Adrenal gland (tissue), 12 donors: Measurements from ENCODE around the gene CEL. TPM values are rescaled to one million over a fixed set of nuclear protein-coding genes. Genes with fewer than 3 reads are reported as not detected.

Source experiments
- DNase-seq, 7 donors: peaks; one replicate each; pipeline ENCODE4 v3.0.0-alpha.2; 2019 to 2020
- H3K27ac ChIP-seq, 5 donors: fragments of 200-600 bp; sonication (generic) in 4 of 5; 1 replicate in 3 of 5; 2 replicates in 2 of 5; pipeline versions ENCODE4 v1.5.1 to v1.8.0; 2016 to 2020; ENCODE audit warnings: mild to moderate bottlenecking in 1 of 5
- H3K27me3 ChIP-seq: fragments of 200-600 bp; 2 replicates; pipeline ENCODE4 v1.8.0; 2021
- H3K36me3 ChIP-seq, 2 donors: fragments of 200-600 bp; replicated peaks in 1 of 2; 1 replicate in 1 of 2; 2 replicates in 1 of 2; pipeline versions ENCODE4 v1.5.1 to v1.8.0; 2018 to 2022
- H3K4me1 ChIP-seq, 2 donors: fragments of 200-600 bp; replicated peaks in 1 of 2; 1 replicate in 1 of 2; 2 replicates in 1 of 2; pipeline versions ENCODE4 v1.5.1 to v1.8.0; 2018 to 2021
- H3K4me3 ChIP-seq, 4 donors: fragments of 200-600 bp; sonication (generic) in 3 of 4; one replicate each; pipeline ENCODE4 v1.5.1; 2016 to 2018
- H3K9me3 ChIP-seq, 3 donors: fragments of 200-600 bp; sonication (generic) in 1 of 3; replicated peaks in 1 of 3; 1 replicate in 2 of 3; 2 replicates in 1 of 3; pipeline versions ENCODE4 v1.5.1 to v1.8.0; 2016 to 2021
- POLR2A ChIP-seq, 2 donors: fragments of 450-650 bp; IDR thresholded peaks; one replicate each; pipeline ENCODE4 v1.6.1; 2017; ENCODE audit warnings: antibody characterized with exemption in 2 of 2, mild to moderate bottlenecking in 2 of 2, moderate library complexity in 1 of 2
- WGBS, 4 donors: extraction: QIAGEN DNeasy Blood & Tissue Kit in 2 of 4; methylation state at CpG; one replicate each; pipeline versions ENCODE4 v1.1.5 to v1.1.7; 2013 to 2017; 5-methylcytosine and 5-hydroxymethylcytosine counted together
- intact Hi-C, 2 donors: fragments of 100-400 bp; cut with DNase I; formaldehyde crosslinking; loops; one replicate each; pipeline versions ENCODE4 v1.14.1 to v1.15.0; 2022 to 2023
- polyA plus RNA-seq, 3 donors: library from polyadenylated mRNA; stranded (reverse); fragments of 200-250 nt in 2 of 3; fragments of 350-450 nt in 1 of 3; fragmentation: Illumina TruSeq in 1 of 3; extraction: RNeasy Lipid Tissue Mini Kit (QIAGEN cat#74804) in 1 of 3; gene quantifications; one replicate each; pipeline ENCODE4 v1.2.3, GENCODE V29; 2013 to 2014
- total RNA-seq, 9 donors: library from RNA; depleted of rRNA in 4 of 9; stranded (reverse); fragments of >200 nt in 4 of 9; fragments of 120-200 nt in 1 of 9; fragmentation: NEBNext Ultra II Directional in 1 of 9; extraction: Animal tissue kit (Norgen Biotek cat#: 25700) in 1 of 9; gene quantifications; one replicate each; pipeline versions ENCODE4 v1.1.0 to v1.2.4, GENCODE V29; 2013 to 2023
- TF ChIP-seq, protein P1 (sequence below), 6 experiments: fragments of 450-650 bp in 4 of 6; fragments of 200-600 bp in 2 of 6; sonication (generic) in 1 of 6; IDR thresholded peaks; 1 replicate in 5 of 6; 2 replicates in 1 of 6; pipeline versions ENCODE4 v1.5.1 to v1.8.0; 2016 to 2021; ENCODE audit warnings: antibody characterized with exemption in 6 of 6, mild to moderate bottlenecking in 2 of 6, moderate library complexity in 1 of 6
- donor health status: healthy with polysubstance abuse.
- donor health status: Bipolar disorder and iron deficiency.
- donor health status: DM: yes; HTN: yes; CAD: no.
- donor health status: DM: no; HTN: no; CAD: no.
- donor health status: DM: no; HTN: no; CAD: no.
- donor health status: DM: yes; HTN: yes; CAD: no.

The CEL gene
- total and polyA plus RNA-seq, 12 donors: 0.27 to 6.1 (median 2.1) TPM; not detected in 1

DNA sequence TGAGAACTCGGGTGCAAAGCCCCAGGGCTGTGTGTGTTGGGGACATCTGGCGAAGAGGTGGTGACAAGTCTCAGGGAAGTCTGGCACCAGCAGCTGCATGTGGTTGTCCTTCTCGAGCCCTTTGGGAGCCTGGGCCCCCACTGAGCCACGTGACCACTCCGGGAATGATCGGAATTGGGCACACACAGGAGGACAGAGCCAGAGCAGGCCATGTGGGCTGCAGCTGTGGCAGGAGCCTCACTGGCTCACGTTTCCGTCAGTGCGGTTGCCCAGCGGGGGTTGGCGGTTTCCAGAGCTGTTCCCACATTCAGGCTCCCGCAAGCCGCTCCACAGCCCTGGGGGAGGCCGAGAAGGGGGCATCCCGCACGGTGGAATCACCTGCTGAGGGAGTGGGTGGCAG, 6.8 kb upstream of the CEL start:
- H3K4me1 ChIP-seq: no peaks in the 10 kb centered on the region
- no peaks in the 10 kb centered on the region for H3K27me3 ChIP-seq
- no peaks in the 10 kb centered on the region for H3K9me3 ChIP-seq
- no peak overlapping the region for H3K27ac ChIP-seq
- no peak for DNase-seq
- WGBS, 4 donors: 82 to 92% (median 88%) methylated on average over 12 to 16 of the region's 16 CpGs
- H3K4me3 ChIP-seq: no peak overlapping the region
- peaks cover 0 to 77% of the 10 kb centered on the region in 2 donors for H3K36me3 ChIP-seq
- no peak for TF ChIP-seq POLR2A (IDR thresholded peaks at IDR 0.05)
- TF ChIP-seq, protein P1, sequence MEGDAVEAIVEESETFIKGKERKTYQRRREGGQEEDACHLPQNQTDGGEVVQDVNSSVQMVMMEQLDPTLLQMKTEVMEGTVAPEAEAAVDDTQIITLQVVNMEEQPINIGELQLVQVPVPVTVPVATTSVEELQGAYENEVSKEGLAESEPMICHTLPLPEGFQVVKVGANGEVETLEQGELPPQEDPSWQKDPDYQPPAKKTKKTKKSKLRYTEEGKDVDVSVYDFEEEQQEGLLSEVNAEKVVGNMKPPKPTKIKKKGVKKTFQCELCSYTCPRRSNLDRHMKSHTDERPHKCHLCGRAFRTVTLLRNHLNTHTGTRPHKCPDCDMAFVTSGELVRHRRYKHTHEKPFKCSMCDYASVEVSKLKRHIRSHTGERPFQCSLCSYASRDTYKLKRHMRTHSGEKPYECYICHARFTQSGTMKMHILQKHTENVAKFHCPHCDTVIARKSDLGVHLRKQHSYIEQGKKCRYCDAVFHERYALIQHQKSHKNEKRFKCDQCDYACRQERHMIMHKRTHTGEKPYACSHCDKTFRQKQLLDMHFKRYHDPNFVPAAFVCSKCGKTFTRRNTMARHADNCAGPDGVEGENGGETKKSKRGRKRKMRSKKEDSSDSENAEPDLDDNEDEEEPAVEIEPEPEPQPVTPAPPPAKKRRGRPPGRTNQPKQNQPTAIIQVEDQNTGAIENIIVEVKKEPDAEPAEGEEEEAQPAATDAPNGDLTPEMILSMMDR (IDR thresholded peaks at IDR 0.05): no peak
- intact Hi-C loops: no loop called here

DNA sequence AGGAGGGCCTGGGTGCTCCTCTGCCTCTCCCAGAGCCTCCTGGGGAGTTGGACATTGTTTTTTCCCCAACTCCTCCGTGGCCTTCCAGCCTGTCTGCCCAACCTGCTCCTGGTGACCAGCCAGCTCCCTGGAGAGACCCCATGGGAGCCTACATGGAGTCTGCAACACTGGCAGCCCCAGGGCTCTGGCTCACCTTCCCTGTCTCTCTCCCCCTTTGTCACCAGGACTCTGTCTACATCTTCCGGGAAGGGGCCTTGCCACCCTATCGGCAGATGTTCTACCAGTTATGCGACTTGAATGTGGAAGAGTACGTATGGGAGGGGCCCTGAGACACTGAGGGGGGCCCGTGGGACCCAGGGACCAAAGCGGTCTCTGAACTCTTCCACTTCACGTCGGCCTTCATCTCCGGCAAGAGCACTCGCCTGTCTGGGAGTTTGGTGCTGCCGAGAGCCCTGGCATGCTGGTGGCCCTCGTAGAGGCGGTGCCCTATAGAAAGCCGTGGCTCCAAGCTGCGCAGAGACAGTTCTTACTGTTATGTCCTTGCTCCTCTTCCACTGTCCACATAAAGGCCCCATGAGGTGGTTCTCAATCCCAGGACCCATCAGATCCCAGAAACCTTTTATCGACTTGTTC, 5.9 kb upstream of the CEL start:
- intact Hi-C loops: no loop called here
- Histone ChIP-seq H3K27ac (no peak overlapping the region), H3K4me3 (no peak overlapping the region), H3K27me3 (no peaks in the 10 kb centered on the region), H3K36me3 (peaks cover 0 to 69% of the 10 kb centered on the region in 2 donors), H3K9me3 (no peaks in the 10 kb centered on the region), H3K4me1 (no peaks in the 10 kb centered on the region)
- WGBS, 4 donors: 94 to 96% (median 95%) methylated on average over 7 to 17 of the region's 17 CpGs
- no peak for TF ChIP-seq POLR2A (IDR thresholded peaks at IDR 0.05)
- TF ChIP-seq, protein P1 (IDR thresholded peaks at IDR 0.05): no peak
- DNase-seq: no peak

DNA sequence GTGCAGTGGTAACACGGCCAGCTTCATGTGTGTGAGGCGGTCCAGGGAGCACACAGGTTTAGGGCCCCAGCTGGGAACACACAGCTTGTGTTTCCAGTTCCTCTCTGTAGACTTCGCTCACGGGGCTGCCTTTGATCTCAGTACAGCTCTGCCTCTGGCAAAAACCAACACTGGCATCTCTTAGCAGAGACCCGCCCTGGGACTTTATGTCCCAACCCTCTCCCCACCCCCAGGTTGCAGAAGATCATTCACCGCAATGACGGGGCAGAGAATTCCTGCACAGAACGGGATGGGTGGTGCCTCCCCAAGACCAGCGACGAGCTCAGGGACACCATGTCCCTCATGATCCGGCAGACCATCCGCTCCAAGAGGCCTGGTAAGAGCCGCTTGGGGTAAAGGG, 5.2 kb upstream of the CEL start:
- no peaks in the 10 kb centered on the region for H3K27me3 ChIP-seq
- H3K4me3 ChIP-seq: no peak overlapping the region
- no peak for TF ChIP-seq POLR2A (IDR thresholded peaks at IDR 0.05)
- TF ChIP-seq, protein P1 (IDR thresholded peaks at IDR 0.05): no peak
- H3K36me3 ChIP-seq: peaks cover 0 to 62% of the 10 kb centered on the region in 2 donors
- intact Hi-C loops: no loop called here
- DNase-seq: no peak
- H3K27ac ChIP-seq: no peak overlapping the region
- 92 to 96% (median 92%) methylated on average over 11 to 13 of the region's 13 CpGs for WGBS, 4 donors
- H3K4me1 ChIP-seq: peaks cover 0 to 6% of the 10 kb centered on the region in 2 donors
- H3K9me3 ChIP-seq: no peaks in the 10 kb centered on the region

- H3K27ac ChIP-seq: no peak overlapping the region
- no peak for DNase-seq
- peaks cover 0 to 58% of the 10 kb centered on the region in 2 donors for H3K36me3 ChIP-seq
- H3K9me3 ChIP-seq: no peaks in the 10 kb centered on the region
- WGBS, 4 donors: 81 to 89% (median 85%) methylated on average over 3 to 8 of the region's 8 CpGs
- intact Hi-C loops: no loop called here
- H3K27me3 ChIP-seq: no peaks in the 10 kb centered on the region
- no peak for TF ChIP-seq POLR2A (IDR thresholded peaks at IDR 0.05)
- TF ChIP-seq, protein P1 (IDR thresholded peaks at IDR 0.05): no peak
- H3K4me3 ChIP-seq: no peak overlapping the region
- H3K4me1 ChIP-seq: peaks cover 0 to 6% of the 10 kb centered on the region in 2 donors
Observed at GRCh38 chr9:133057006-133057405, 4.8 kb upstream of the CEL start.
